ENCODE results near the gene ASB13.

GRCh38 chr10:5670662-5671375 is 4.4 kb upstream of the ASB13 start:
- TF ChIP-seq CTCF (IDR thresholded peaks at IDR 0.05), result no peak
- no peak for TF ChIP-seq EZH2 (IDR thresholded peaks at IDR 0.05; ENCODE audit: borderline replicate concordance, insufficient read depth, low read depth, low read length, poor library complexity, severe bottlenecking)
